NCI-H774 (cell line): ENCODE measurements around the gene SLITRK3.
"Not testable (repeated sequence)": the region's sequence is repeated elsewhere in the genome, so short reads cannot be mapped to it uniquely, and the experiment has no call there.

Source experiments
- DNase-seq: peaks from one replicate; lab custom pipeline; 2025; lab: John Stamatoyannopoulos, UW

Gene SLITRK3

DNA sequence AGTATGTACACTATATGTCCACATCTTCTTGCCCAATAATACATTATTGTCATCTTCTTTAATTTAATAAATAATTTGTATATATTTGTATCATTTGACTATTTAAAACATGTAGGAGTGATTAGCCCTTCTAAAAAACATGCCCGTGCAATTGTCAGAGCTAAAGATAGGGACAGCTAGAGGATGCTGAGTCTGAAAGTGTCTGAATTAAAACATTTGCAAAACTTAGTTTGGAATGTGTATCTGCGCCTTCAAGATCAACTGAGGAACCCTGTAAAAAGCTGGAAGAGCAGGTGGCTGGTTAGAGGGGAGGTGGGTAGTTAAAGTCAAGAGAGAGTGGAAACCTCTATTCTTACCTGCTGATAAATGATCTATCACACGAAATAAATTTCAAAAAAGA, 4.7 kb downstream of the SLITRK3 start:
- no peak for DNase-seq

- DNase-seq: no peak
These were observed 7.7 kb downstream of the SLITRK3 start for GRCh38 chr3:165188452-165188851.

DNA sequence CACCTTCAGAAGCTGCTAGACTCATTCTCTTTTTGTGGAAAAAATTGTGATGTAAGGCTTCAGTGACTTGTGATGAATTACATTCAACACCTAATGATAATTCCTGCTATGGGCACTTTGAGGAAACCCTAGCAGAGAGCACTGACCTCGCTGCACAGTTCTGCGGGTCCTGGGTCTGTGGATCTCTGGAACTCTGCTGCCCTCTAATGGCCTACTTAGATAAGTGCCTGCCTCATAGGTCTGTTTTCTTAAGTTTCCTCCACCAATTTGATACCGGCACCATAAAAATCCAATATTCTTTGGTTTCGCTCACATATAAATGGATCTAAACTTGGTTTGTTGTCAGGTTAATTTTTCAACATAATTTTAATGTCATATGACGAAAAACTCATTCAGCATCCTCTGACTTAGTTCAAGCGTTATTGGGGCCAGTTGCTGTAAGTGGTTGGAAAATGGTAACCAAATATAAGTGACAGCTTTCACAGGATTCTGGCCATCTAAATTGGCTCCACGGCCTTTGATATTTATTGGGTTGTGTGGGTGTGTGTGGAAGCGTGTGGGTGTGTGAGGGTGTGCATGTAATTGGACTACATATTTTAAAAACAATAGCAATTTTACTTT, 10.4 kb downstream of the SLITRK3 start:
- DNase-seq: peak; percentile 76

- no peak for DNase-seq
These were observed 14.6 kb downstream of the SLITRK3 start for GRCh38 chr3:165181556-165181955.

GRCh38 chr3:165170236-165170635, 25.9 kb downstream of the SLITRK3 start:
- no peak for DNase-seq

DNA sequence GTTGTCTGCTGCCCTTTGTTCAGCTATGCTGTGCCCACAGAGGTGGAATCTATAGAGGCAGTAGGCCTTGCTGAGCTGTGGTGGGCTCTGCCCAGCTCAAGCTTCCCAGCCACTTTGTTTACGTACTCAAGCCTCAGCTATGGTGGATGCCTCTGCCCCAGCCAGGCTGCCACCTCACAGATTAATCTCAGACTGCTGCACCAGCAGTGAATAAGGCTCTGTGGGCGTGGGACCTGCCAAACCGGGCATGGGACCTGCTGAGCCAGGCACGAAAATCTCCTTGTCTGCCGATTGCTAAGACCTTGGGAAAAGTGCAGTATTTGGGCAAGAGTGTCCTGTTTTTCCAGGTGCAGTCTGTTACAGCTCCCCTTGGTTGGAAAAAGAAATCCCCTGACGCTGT, 26.8 kb downstream of the SLITRK3 start:
- no peak for DNase-seq

DNA sequence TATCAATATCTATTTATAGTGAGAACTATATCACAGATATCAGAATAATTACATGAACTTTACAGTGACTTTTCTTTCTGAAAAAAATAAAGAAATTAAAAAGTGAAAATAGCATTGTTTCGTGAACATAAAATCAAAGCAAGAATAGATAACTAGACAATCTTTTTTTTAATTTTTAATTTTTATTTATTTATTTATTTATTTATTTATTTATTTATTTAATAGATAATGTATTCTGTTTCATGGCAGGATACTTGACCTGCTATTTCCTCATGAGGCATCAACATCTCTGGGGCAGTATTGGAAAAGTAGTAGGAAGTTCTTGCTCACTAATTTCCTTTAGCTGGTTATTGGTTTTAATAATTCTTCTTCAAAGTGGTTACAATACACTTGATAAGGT, 33.3 kb downstream of the SLITRK3 start:
- no peak for DNase-seq

GRCh38 chr3:165159760-165160421, 36.3 kb downstream of the SLITRK3 start:
- DNase-seq: no peak

- no peak for DNase-seq
These were observed 38.2 kb downstream of the SLITRK3 start for GRCh38 chr3:165158011-165158410.

- DNase-seq: no peak
These were observed 39.3 kb downstream of the SLITRK3 start for GRCh38 chr3:165156757-165157420.

DNA sequence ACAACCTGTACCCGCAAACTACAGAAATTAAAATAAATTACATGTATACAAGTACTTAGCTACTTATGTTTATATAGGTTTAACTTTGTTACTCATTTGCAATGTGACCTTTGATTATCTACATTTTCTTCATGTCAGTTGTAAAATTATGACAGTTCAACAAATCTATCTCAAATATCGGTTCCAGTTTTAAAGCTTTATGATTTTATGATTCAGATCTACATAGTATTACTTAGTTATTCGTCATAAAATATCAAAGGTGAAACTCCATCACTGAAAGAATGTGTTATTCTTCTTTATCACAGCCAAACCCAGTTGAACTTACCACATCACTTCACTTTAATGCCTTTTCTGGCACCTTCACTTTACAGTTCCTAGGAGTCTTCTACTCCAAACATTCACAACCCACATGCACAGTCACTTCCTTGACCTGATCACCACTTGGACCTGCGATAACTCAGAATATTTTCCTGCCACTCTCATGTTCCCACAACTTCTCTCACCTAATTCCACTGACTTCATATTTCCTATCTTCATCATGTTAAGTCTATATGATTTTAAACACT, 47.2 kb downstream of the SLITRK3 start:
- no peak for DNase-seq

GRCh38 chr3:165144271-165144670, 51.9 kb downstream of the SLITRK3 start:
- no peak for DNase-seq

DNA sequence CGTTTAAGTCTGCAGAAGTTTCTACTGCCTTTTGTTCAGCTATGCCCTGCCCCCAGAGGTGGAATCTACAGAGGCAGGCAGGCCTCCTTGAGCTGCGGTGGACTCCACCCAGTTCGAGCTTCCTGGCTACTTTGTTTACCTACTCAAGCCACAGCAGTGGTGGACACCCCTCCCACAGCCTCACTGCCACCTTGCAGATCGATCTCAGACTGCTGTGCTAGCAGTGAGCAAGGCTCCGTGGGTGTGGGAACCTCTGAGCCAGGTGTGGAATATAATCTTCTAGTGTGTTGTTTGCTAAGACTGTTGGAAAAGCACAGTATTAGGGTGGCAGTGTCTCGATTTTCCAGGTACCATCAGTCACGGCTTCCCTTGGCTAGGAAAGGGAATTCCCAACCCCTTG, 56.3 kb downstream of the SLITRK3 start:
- not testable (repeated sequence) for DNase-seq
